ENCODE data around the gene CRYGN.

GRCh38 chr7:151444632-151445031, 4.7 kb upstream of the CRYGN start:
- TF ChIP-seq GATA2 (IDR thresholded peaks at IDR 0.05; ENCODE audit: low read depth, low read length) = no peak
- no peak for TF ChIP-seq GATA3 (IDR thresholded peaks at IDR 0.05; ENCODE audit: low read depth, low read length)

Data from SH-SY5Y (cell line).